GM23338 (cell line): ENCODE measurements around the gene FOXR2.

Experiments
- CTCF ChIP-seq, 2 experiments: fragments of 200-600 bp in 1 of 2; sonication (generic) in 1 of 2; conservative IDR thresholded peaks; 2 replicates each; pipeline versions ENCODE4 v1.5.1 to v1.6.1; 2016 to 2017; ENCODE audit warnings: antibody characterized with exemption in 2 of 2, low read depth in 2 of 2, mild to moderate bottlenecking in 2 of 2, moderate library complexity in 1 of 2
- EZH2phosphoT487 ChIP-seq: fragments of 200-600 bp; sonication (generic); IDR thresholded peaks from one replicate; pipeline ENCODE4 v1.8.1; 2018; ENCODE audit warnings: antibody characterized with exemption; ENCODE audit not compliant: unreplicated experiment
- POLR2AphosphoS5 ChIP-seq: IDR thresholded peaks from 2 replicates; pipeline ENCODE4 v1.6.1; 2016; ENCODE audit warnings: antibody characterized with exemption, low read depth
- REST ChIP-seq: IDR thresholded peaks from one replicate; pipeline ENCODE4 v1.6.1; 2018; ENCODE audit warnings: antibody characterized with exemption; ENCODE audit not compliant: unreplicated experiment

GRCh38 chrX:55582447-55582846 lies 40.8 kb upstream of the FOXR2 start:
- TF ChIP-seq REST (no peak), CTCF (conservative IDR thresholded peaks at IDR 0.05; ENCODE audit: low read depth in 2 of 2) (no peak), POLR2AphosphoS5 (no peak), EZH2phosphoT487 (no peak)
